CD4-positive, alpha-beta T cell treated with Interleukin-15 for 1 hour (primary cell): ENCODE results near the gene SLC17A7.
"Not testable (repeated sequence)": the region's sequence is repeated elsewhere in the genome, so short reads cannot be mapped to it uniquely, and the experiment has no call there.

ENCODE experiments used
- DNase-seq: peaks from one replicate; pipeline ENCODE4 v3.0.0-alpha.2; 2020

SLC17A7 gene

GRCh38 chr19:49441210-49441959 lies at the start of gene SLC17A7:
Gene SLC17A7, minus strand, starts transcription at chr19:49441527. Its CDS starts 148 bp downstream, at chr19:49441379.
- peak; percentile 47 for DNase-seq

- no peak for DNase-seq
These were observed 49.1 kb upstream of the SLC17A7 start for GRCh38 chr19:49490287-49491029.

GRCh38 chr19:49489601-49490167 lies 48.4 kb upstream of the SLC17A7 start:
- no peak for DNase-seq

GRCh38 chr19:49488863-49489537 lies 47.7 kb upstream of the SLC17A7 start:
- DNase-seq: no peak

GRCh38 chr19:49488046-49488862 lies 46.9 kb upstream of the SLC17A7 start:
- no peak for DNase-seq

GRCh38 chr19:49487277-49488045 lies 46.1 kb upstream of the SLC17A7 start, which contains the start of gene RPL13A:
Gene RPL13A, plus strand, starts transcription at chr19:49487608. Its CDS starts 22 bp downstream, at chr19:49487630.
- DNase-seq: peak; percentile 100

- DNase-seq: no peak
These were observed 45.5 kb upstream of the SLC17A7 start for GRCh38 chr19:49486710-49487276.

GRCh38 chr19:49486232-49486631 lies 44.9 kb upstream of the SLC17A7 start:
- DNase-seq: no peak

GRCh38 chr19:49481020-49481683 lies 39.8 kb upstream of the SLC17A7 start:
- no peak for DNase-seq

GRCh38 chr19:49479975-49480628 lies 38.8 kb upstream of the SLC17A7 start:
- DNase-seq: no peak

GRCh38 chr19:49475995-49476880 lies 34.9 kb upstream of the SLC17A7 start:
- DNase-seq: peak; percentile 77

- DNase-seq: no peak
These were observed 34.0 kb upstream of the SLC17A7 start for GRCh38 chr19:49475191-49475917.

GRCh38 chr19:49474542-49474924 lies 33.2 kb upstream of the SLC17A7 start:
- no peak for DNase-seq

- DNase-seq: peak; percentile 97
These were observed 32.7 kb upstream of the SLC17A7 start, which contains the start of gene FLT3LG for GRCh38 chr19:49473868-49474541. Gene FLT3LG, plus strand, starts transcription at chr19:49474215. Its CDS starts 425 bp downstream, at chr19:49474640.

- not testable (repeated sequence) for DNase-seq
These were observed 32.2 kb upstream of the SLC17A7 start for GRCh38 chr19:49473501-49473867.

- no peak for DNase-seq
These were observed 31.6 kb upstream of the SLC17A7 start for GRCh38 chr19:49472936-49473335.

GRCh38 chr19:49470615-49470978 lies 29.3 kb upstream of the SLC17A7 start:
- DNase-seq: no peak
